ENCODE data around the gene SLC7A1.

The SLC7A1 gene

GRCh38 chr13:29583073-29583785 is 12.3 kb downstream of the SLC7A1 start:
- DNase-seq (ENCODE audit: low read depth in 2 of 2) = no peak

- DNase-seq (ENCODE audit: low read depth in 2 of 2) = no peak
Measured at GRCh38 chr13:29582171-29582570, 13.3 kb downstream of the SLC7A1 start.

- no peak for DNase-seq (ENCODE audit: low read depth in 2 of 2)
Measured at GRCh38 chr13:29581666-29582065, 13.8 kb downstream of the SLC7A1 start.

GRCh38 chr13:29579094-29579493 is 16.4 kb downstream of the SLC7A1 start:
- no peak for DNase-seq (ENCODE audit: low read depth in 2 of 2)

- no peak for DNase-seq (ENCODE audit: low read depth in 2 of 2)
Measured at GRCh38 chr13:29578300-29579085, 17.0 kb downstream of the SLC7A1 start.

GRCh38 chr13:29577136-29578051 is 18.1 kb downstream of the SLC7A1 start:
- DNase-seq (ENCODE audit: low read depth in 2 of 2) = no peak

- no peak for DNase-seq (ENCODE audit: low read depth in 2 of 2)
Measured at GRCh38 chr13:29576581-29576980, 18.9 kb downstream of the SLC7A1 start.

- no peak for DNase-seq (ENCODE audit: low read depth in 2 of 2)
Measured at GRCh38 chr13:29575098-29575497, 20.4 kb downstream of the SLC7A1 start.

- no peak for DNase-seq (ENCODE audit: low read depth in 2 of 2)
Measured at GRCh38 chr13:29573190-29573589, 22.3 kb downstream of the SLC7A1 start.

- DNase-seq (ENCODE audit: low read depth in 2 of 2) = no peak
Measured at GRCh38 chr13:29572575-29572974, 22.9 kb downstream of the SLC7A1 start.

GRCh38 chr13:29571876-29572570 is 23.5 kb downstream of the SLC7A1 start:
- DNase-seq (ENCODE audit: low read depth in 2 of 2) = no peak

GRCh38 chr13:29570051-29570654 is 25.3 kb downstream of the SLC7A1 start:
- no peak for DNase-seq (ENCODE audit: low read depth in 2 of 2)

GRCh38 chr13:29569253-29570050 is 26.0 kb downstream of the SLC7A1 start:
- DNase-seq (ENCODE audit: low read depth in 2 of 2) = no peak

- DNase-seq (ENCODE audit: low read depth in 2 of 2) = no peak
Measured at GRCh38 chr13:29568731-29569130, 26.8 kb downstream of the SLC7A1 start.

- DNase-seq (ENCODE audit: low read depth in 2 of 2) = no peak
Measured at GRCh38 chr13:29567411-29567810, 28.1 kb downstream of the SLC7A1 start.

GRCh38 chr13:29566206-29566605 is 29.3 kb downstream of the SLC7A1 start:
- no peak for DNase-seq (ENCODE audit: low read depth in 2 of 2)

- no peak for DNase-seq (ENCODE audit: low read depth in 2 of 2)
Measured at GRCh38 chr13:29564818-29565217, 30.7 kb downstream of the SLC7A1 start.

- no peak for DNase-seq (ENCODE audit: low read depth in 2 of 2)
Measured at GRCh38 chr13:29564373-29564772, 31.1 kb downstream of the SLC7A1 start.

- DNase-seq (ENCODE audit: low read depth in 2 of 2) = no peak
Measured at GRCh38 chr13:29563941-29564340, 31.5 kb downstream of the SLC7A1 start.

GRCh38 chr13:29562786-29563438 is 32.6 kb downstream of the SLC7A1 start:
- no peak for DNase-seq (ENCODE audit: low read depth in 2 of 2)
